Urothelium cell line (cell line): ENCODE measurements around the gene SMAP2.
A peak's percentile ranks its signal among the peaks of the same experiment; 100 is the strongest.
"Not testable (repeated sequence)": the region's sequence is repeated elsewhere in the genome, so short reads cannot be mapped to it uniquely, and the experiment has no call there.

ENCODE experiments used
- DNase-seq: peaks from one replicate; pipeline ENCODE4 v3.0.0; 2011; ENCODE audit warnings: low spot score, mixed read lengths
- FAIRE-seq: peaks from 2 replicates; lab custom pipeline; 2011; peaks lifted over from hg19 to GRCh38; lab: Jason Lieb, UNC

SMAP2 gene

GRCh38 chr1:40373323-40374283 is at the start of gene SMAP2:
Gene SMAP2, plus strand, starts transcription at chr1:40373727. Its CDS starts 394 bp downstream, at chr1:40374121.
- peak; percentile 100 for DNase-seq
- peak; percentile 85 for FAIRE-seq

GRCh38 chr1:40331403-40331802 is 42.1 kb upstream of the SMAP2 start:
- DNase-seq, FAIRE-seq: not testable (repeated sequence)

DNA sequence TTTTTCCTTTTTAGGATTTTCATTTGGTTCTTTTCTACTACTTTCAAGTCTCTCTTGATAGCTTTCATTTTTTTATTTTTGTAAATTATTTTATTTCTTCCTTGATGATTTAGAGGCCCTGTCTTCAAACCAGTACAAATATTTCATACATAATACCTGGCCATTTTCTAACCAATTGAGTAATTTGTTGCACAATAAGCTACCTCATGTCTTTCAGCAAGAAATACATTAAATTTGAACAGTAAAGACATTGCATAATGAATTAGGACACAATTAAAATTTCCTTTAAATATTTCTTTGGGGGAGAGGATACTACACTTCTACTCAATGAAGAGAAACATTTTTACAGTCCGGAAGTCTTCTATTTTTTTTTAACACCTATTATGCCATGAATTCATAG is 40.8 kb upstream of the SMAP2 start:
- FAIRE-seq (no peak), DNase-seq (no peak)

DNA sequence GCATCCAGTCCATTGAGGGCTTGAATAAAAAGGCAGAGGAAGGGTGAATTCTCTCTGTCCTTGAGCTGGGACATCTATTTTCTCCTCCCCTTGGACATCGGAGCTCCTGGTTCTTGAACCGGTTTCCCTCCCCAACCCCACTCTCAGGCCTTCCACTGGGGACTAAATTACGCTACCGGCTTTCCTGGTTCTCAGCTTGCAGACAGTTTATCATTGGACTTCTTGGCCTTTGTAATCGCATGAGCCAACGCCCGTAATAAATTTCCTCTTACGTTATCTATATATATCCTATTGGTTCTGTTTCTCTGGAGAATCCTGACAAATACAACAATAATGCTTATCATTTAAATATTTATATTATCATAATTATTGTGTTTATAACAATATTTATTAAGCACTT is 36.1 kb upstream of the SMAP2 start:
- FAIRE-seq: no peak
- DNase-seq: no peak

DNA sequence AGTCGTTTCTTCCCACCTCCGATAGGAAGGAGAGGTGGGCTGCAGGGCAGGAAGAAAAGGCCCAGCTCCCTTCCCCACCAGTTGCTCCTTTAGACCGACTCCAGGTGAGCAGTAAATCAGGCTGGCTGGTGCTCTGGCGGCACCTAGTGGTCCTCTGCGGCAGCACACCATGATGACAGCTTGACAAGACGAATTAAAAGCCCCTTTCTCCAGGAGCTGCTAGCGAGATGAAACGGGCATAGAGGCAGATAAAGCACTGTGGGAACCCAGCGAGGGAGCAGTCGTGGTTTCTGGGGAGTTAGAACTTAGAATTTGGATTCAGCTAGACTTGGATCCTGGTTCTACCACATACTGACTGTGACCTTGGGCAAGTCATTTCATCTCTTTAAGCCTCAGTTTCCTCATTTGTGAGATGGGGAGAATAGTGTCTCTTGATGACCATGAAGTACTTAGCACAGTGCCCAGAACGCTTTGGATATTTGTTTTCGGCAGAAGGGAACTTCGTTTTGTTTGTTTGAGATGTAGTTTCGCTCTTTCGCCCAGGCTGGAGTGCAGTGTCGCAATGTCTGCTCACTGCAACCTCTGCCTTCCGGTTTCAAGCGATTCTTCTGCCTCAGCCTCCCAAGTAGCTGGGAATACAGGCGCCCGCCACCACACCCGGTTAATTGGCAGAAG is 34.6 kb upstream of the SMAP2 start:
- peak; percentile 90 for DNase-seq
- FAIRE-seq: peak; percentile 89

DNA sequence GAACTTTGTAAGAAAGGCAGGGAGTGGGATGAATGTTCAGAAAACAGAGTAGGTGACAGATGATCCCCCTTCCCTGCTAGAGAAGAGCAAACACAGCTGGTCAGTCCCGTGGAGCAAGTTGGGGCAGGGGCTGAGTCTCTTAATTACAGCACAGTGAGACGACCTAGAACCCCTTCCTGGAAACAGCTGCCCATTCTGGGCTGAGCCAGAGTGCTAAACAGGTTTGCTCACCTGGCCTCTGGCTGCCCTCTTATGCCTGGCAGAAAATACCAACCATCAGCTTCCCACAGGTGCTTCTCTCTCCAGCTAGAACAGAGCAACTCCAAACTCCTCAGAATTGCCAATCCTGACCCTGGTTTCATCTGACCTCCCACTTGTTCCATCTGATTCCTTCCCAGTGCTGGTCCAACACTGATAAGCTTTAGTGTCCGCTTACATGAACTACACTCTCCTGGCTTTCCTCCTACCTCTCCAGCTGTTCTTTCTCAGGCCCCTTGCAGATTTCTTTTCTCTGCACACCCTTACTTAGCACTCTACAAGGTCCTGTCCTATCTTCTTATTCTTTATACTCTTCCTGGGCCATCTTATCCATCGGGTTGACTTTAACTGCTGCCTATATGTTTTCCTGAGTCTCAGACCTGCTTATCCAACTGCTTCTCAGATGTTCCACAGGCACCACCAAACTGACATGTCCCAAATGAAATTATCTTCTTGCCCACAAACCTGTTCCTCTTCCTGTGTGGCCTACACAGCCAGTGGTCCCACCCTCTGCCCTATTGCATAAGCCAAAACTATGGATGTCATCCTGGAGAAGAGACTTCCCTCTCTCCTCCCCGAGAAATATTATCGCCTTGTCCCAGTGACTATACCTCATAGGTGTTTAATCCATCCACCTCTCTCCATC is 33.9 kb upstream of the SMAP2 start:
- DNase-seq (no peak), FAIRE-seq (no peak)

DNA sequence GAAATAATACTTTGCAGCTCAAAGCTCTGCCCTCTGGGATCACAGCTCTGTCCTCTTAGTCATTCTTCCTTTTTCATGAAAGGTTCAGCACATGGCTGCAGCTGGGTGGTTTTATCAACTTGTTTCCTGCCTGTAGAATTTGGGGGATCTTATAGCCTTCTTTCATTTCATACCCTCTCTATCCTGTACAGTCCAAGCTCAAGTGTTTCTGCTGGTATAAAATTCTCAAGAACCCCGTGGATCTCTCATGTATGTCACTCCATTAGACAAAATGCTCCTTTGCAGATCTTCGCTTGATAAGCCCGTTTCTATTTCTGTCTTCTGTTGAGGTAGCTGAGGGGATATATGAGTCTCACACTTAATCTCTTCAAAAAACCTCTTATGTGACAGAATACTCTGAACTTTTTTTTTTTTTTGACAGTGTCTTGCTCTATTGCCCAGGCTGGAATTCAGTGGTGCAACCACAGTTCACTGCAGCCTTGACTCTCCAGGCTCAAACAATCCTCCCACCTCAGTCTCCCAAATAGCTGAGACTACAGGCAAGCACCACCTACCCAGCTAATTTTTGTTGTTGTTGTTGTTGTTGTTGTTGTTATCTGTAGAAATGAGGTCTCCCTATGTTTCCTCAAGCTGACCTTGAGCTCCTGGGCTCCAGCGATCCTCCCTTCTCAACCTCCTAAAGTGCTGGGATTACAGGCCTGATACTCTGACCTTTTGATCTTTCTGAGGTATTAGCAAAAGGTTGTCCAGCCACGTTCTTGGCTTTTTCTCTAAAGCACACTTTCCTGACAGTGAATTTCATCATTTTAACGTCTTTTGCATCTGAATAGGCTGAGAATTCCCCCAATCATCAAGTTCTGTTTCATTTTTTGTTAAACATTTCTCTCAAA is 31.8 kb upstream of the SMAP2 start:
- no peak for FAIRE-seq
- no peak for DNase-seq

- not testable (repeated sequence) for DNase-seq, FAIRE-seq
Measured at GRCh38 chr1:40342381-40342717, 31.2 kb upstream of the SMAP2 start.

DNA sequence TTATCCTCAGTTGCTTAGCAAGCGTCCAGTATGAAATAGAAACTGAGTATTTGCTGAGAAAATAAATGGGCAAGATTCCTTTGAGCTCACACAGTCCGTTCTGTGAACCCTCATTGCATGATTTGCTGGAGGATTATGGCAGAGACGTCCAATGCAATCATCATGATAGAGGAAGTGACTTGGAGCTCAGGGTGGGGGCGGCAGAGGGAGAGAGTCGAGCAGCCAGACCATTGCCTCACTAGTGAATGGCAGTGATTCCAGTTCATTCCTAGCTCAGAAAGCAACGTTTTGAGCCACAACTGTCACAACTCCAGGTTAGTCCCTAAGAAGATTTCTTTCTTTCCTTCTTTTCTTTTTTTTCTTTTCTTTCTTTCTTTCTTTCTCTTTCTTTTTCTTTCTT is 28.9 kb upstream of the SMAP2 start:
- peak; percentile 42 for DNase-seq
- no peak for FAIRE-seq

GRCh38 chr1:40350391-40350790 is 23.1 kb upstream of the SMAP2 start:
- no peak for FAIRE-seq

GRCh38 chr1:40351124-40351523 is 22.4 kb upstream of the SMAP2 start:
- no peak for FAIRE-seq
- DNase-seq: no peak

More at GRCh38 chr1:40350391-40350790, 23.1 kb upstream of the SMAP2 start:
- no peak for DNase-seq

GRCh38 chr1:40352126-40352525 is 21.4 kb upstream of the SMAP2 start:
- no peak for DNase-seq

DNA sequence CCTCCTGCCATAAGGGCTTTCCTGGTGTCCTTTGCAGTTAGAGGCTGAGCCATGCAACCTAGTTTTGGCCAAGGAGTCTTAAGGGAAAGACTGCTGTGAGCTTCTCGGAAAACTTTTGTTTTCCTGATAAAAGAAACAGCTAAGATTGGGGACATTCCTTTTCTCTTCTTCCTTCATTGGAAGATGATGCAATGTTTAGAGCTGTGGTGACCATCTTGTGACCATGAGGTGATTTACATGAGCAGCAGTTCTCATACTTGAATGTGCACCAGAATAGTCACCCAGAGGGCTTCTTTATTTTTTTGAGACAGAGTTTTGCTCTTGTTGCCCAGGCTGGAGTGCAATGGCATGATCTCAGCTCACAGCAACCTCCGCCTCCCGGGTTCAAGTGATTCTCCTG is 20.4 kb upstream of the SMAP2 start:
- no peak for DNase-seq
- FAIRE-seq: no peak

More at GRCh38 chr1:40352126-40352525, 21.4 kb upstream of the SMAP2 start:
- no peak for FAIRE-seq

- FAIRE-seq: no peak
Measured at GRCh38 chr1:40357625-40358024, 15.9 kb upstream of the SMAP2 start.

DNA sequence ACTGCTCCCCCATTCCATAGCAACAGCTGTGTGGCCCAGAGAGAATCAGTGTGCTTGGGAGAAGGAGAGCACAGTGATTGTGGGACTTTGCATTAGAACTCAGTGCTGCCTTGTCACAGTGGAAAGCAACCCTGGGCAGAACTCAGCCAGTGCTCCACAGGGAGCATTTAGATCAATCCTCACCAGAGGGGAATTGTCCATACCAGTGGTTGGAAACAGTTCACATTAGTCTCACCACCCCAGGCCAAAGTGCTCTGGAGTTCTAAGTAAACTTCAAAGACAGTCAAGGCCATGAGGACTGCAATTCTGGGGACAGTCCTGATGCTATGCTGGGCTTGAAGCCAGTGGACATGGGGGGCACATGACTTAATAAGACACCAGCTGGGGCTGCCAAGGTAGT is 12.9 kb upstream of the SMAP2 start:
- FAIRE-seq: no peak
- DNase-seq: no peak

More at GRCh38 chr1:40357625-40358024, 15.9 kb upstream of the SMAP2 start:
- no peak for DNase-seq

GRCh38 chr1:40361201-40361600 is 12.3 kb upstream of the SMAP2 start:
- FAIRE-seq (no peak), DNase-seq (no peak)

- no peak for FAIRE-seq
- DNase-seq: no peak
Measured at GRCh38 chr1:40361637-40362036, 11.9 kb upstream of the SMAP2 start.

DNA sequence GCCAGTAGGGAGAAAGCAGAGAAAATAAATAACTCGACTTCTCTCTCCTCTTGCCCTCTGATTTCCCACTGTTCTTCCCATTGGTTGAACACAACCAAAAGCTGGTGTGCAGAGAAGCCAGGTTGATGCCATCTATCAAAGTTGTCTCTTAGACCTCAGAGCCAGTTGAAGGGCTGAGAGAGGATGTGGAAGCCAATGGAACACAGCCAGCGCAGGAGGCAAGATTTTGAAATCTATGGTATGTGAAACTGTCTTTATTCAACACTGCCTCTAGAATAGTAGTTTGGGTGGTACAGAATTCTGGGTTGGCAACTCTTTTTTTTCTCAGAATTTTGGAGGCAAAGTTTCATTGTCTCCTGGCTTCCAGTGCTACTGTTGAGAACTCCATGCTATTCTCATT is 11.3 kb upstream of the SMAP2 start:
- no peak for DNase-seq
- no peak for FAIRE-seq

DNA sequence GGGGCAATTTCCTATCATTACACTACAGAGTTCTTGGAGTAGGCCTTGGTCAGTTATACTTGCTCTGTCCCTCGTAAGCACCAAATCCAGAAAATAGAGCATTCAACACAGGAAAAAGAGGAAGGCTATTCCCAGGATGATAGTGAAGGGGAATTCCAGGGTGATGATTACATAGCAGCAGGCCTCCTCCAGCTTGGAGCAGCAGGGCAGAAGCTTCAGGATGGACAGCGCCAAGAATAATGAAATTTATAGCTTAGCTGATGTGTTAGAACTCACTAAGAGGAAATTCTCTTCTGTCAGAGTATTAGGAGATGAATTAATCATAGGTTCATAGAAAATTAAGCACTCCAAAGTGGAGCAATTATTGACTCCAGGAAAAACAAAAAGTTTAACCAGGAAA is 10.8 kb upstream of the SMAP2 start:
- FAIRE-seq: no peak
- no peak for DNase-seq

GRCh38 chr1:40363721-40364120 is 9.8 kb upstream of the SMAP2 start:
- FAIRE-seq: no peak
- DNase-seq: no peak
